ENCODE data around the gene ZNF579. TPM values are rescaled to one million over a fixed set of nuclear protein-coding genes. Genes with fewer than 3 reads are reported as not detected.

The ZNF579 gene
- total RNA-seq, 1 donor from 2014 or later: 29.1 TPM

- DNase-seq (ENCODE audit: low read depth, low spot score): no peak
- Mint-ChIP-seq H3K4me1 (no peaks in the 10 kb centered on the region), H3K9me3 (no peaks in the 10 kb centered on the region), H3K27ac (ENCODE audit: unreplicated experiment) (no peak overlapping the region), H3K27me3 (ENCODE audit: low read depth) (peaks cover 7% of the 10 kb centered on the region), H3K4me3 (no peak overlapping the region), H3K36me3 (ENCODE audit: low read depth) (no peaks in the 10 kb centered on the region)
- TF ChIP-seq CTCF (conservative IDR thresholded peaks at IDR 0.05): no peak
These were observed 53.2 kb downstream of the ZNF579 start for GRCh38 chr19:55527197-55528029.

Other genes with a start within 250 kb of the ZNF579 start
- gene KMT5C, start 241.0 kb downstream of the ZNF579 start, total RNA-seq: 32.9 and 35.2 TPM in 2 replicates
- gene COX6B2, start 226.1 kb downstream of the ZNF579 start, total RNA-seq: 0.16 TPM in 1 of 2 replicates, not detected in the other
- not detected in 2 replicates for gene GARIN5B, start 217.6 kb downstream of the ZNF579 start, total RNA-seq
- gene IL11, start 210.4 kb downstream of the ZNF579 start, total RNA-seq: 0.56 and 0.59 TPM in 2 replicates
- gene TMEM190, start 204.0 kb downstream of the ZNF579 start, total RNA-seq: not detected in 2 replicates
- 0.40 and 0.71 TPM in 2 replicates for gene TMEM238, start 196.6 kb downstream of the ZNF579 start, total RNA-seq
- gene RPL28, start 194.9 kb downstream of the ZNF579 start, total RNA-seq: 1,888 and 1,936 TPM in 2 replicates
- 243 and 269 TPM in 2 replicates for gene UBE2S, start 173.1 kb downstream of the ZNF579 start, total RNA-seq
- gene SHISA7, start 137.5 kb downstream of the ZNF579 start, total RNA-seq: 0.54 and 0.59 TPM in 2 replicates
- 34.3 and 36.7 TPM in 2 replicates for gene ISOC2, start 119.2 kb downstream of the ZNF579 start, total RNA-seq
- gene C19orf85, start 116.1 kb downstream of the ZNF579 start, total RNA-seq: not detected in 2 replicates
- 14.8 and 15.0 TPM in 2 replicates for gene ZNF628, start 104.2 kb downstream of the ZNF579 start, total RNA-seq
- 81.1 and 87.9 TPM in 2 replicates for gene NAT14, start 95.7 kb downstream of the ZNF579 start, total RNA-seq
- gene SSC5D, start 92.4 kb downstream of the ZNF579 start, total RNA-seq: 1.3 and 1.5 TPM in 2 replicates
- not detected in 2 replicates for gene SBK2, start 43.7 kb downstream of the ZNF579 start, total RNA-seq
- gene SBK3, start 35.3 kb downstream of the ZNF579 start, total RNA-seq: 0.39 and 0.68 TPM in 2 replicates
- 31.6 and 31.8 TPM in 2 replicates for gene FIZ1, start 18.7 kb upstream of the ZNF579 start, total RNA-seq
- gene ZNF524, start 19.4 kb upstream of the ZNF579 start, total RNA-seq: 6.1 and 6.7 TPM in 2 replicates
- gene ZNF865, start 24.8 kb upstream of the ZNF579 start, total RNA-seq: 20.3 TPM in 2 replicates
- 11.0 and 12.4 TPM in 2 replicates for gene ZNF784, start 43.7 kb upstream of the ZNF579 start, total RNA-seq
- gene ZNF580, start 60.2 kb upstream of the ZNF579 start, total RNA-seq: 39.1 and 41.8 TPM in 2 replicates
- 40.8 and 41.9 TPM in 2 replicates for gene ZNF581, start 62.8 kb upstream of the ZNF579 start, total RNA-seq
- gene CCDC106, start 67.4 kb upstream of the ZNF579 start, total RNA-seq: 18.7 and 18.9 TPM in 2 replicates
- 342 and 365 TPM in 2 replicates for gene U2AF2, start 74.2 kb upstream of the ZNF579 start, total RNA-seq
- 129 and 130 TPM in 2 replicates for gene EPN1, start 94.4 kb upstream of the ZNF579 start, total RNA-seq
- not detected in 2 replicates for gene NLRP9, start 157.6 kb upstream of the ZNF579 start, total RNA-seq
- gene RFPL4A, start 178.2 kb upstream of the ZNF579 start, total RNA-seq: not detected in 2 replicates
- gene RFPL4AL1, start 188.3 kb upstream of the ZNF579 start, total RNA-seq: not detected in 2 replicates

Data from neural crest cell (in vitro differentiated cells).